NCI-H82 treated with DMSO at 0.1 percent for 48 hours (cell line): ENCODE data around the gene AUTS2.

Source experiments
- DNase-seq: peaks from one replicate; lab custom pipeline; 2025; ENCODE audit not compliant: unreplicated experiment; lab: John Stamatoyannopoulos, UW

Gene AUTS2

DNA sequence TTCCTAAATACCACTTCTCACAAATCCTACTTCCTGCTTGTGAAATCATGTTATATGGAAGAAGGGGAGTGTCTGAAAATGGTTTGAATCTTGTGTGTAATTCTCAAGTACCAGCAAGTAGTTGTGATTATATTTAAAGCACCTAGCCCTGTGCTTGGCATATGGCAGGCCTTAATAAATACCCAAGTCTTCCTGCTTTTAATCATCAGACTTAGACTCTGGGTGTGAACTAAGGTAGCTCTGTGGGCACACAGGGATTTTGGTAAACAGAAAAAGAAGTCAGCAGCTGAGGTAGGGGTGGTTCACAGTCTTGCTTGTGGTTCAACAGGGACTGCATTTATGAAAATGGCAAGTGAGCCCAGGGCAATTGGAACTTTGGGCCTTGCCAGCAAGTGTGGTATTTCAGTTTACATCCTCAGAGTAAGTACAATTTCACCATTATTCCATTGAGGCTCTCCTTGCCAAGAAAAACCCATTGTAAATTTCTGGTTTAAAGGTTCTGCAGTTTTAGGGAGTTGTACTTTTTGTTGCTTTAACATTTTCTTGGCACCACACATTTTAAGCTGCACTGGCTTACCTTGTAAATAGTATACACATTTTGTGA, 215.5 kb downstream of the AUTS2 start:
- no peak for DNase-seq

DNA sequence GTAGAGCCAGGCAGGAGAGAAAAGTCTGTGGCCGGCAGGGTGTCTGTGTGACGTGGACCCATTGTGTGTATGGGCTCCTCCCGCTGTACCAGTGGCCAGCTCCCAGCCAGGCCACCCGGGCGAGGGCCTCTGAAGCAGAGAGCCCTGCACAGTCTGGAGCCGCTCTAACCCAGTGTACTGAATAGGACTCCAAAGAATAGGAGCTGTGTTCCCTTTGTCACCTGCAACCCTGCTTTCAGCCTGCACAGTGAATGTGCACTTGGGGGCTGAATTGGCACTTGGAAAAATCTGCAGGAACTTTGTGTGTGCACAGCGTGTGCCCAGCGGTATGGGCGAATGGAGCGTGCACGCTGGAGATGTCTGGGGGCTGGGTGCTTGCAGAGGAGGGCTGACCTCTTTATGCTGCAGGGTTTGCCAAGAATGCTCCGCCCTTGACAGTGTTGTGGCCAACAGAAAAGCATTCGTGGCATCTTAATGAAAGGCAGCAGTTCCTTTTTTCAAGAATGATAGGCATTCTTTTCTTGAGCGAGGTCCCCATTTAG, 216.2 kb downstream of the AUTS2 start:
- DNase-seq: no peak

DNA sequence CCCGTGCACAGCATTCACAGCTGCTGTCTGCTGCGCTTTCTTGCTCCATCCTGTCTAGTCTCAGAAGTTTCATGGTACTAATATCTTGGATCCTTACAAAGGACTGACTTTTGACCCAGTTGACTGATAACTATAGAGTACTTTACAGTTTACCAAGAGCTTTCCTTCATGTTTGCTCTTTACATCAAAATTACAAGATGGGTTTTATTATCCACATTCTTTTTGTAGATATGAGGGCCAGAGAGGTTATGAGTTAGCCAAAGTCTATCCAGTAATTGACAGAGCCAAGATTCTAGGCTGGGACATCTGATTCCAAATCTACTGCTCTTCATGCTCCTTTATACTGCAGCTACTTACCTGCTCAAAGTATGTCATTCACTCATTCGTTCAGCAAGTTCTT, 218.2 kb downstream of the AUTS2 start:
- DNase-seq: no peak

DNA sequence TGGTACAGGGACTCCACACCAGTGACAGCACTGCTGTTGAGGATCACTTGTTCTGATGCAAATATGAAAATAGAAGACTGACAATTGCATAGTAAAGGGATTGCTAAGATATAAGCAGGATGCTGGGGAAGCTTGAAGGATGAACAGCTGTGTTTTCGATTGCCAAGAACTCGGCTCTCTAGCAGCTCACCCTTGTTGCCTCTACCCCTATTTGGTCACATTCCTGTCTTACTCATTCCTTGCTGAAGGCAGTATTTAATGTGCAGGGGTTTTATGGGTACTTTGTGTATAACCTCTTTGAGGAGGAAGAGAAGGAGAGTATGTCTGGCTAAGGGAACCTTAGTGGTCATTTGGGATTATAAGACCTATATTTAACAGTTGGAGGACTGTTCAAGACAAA, 218.8 kb downstream of the AUTS2 start:
- no peak for DNase-seq

GRCh38 chr7:69817841-69818635, 219.8 kb downstream of the AUTS2 start:
- no peak for DNase-seq

DNA sequence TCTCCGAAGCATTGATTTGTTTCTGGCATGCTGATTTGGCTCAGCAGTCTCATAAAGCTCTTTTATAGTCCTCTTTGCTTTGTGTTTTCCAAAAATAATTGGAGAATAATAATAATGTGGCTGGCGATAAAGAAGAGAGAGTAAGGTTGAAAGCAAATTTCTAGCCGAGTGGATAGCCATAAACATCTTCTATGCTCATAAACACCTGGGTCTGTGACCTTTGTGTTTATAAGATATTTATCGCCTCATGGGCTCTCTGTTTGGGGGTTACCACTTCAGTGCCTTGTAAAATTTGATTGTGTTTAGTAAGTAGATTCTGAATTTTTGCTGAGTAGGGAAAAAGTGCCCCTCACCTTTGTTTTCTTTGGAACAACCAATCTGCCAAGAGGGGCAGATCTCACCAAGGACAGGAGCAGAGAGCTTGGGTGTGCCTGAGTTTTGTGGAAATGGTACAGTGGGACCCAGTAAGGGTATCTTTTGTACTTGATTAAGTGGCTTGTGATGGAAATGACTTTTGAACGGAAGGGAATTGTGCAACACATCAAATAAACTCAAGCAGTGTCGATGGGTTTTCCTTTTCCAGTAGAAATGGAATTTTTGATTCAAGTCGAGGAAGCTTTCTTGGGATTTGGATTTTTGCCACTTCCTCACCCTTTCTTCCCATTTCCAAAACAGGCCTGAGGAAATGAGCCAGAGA, 220.5 kb downstream of the AUTS2 start:
- no peak for DNase-seq

DNA sequence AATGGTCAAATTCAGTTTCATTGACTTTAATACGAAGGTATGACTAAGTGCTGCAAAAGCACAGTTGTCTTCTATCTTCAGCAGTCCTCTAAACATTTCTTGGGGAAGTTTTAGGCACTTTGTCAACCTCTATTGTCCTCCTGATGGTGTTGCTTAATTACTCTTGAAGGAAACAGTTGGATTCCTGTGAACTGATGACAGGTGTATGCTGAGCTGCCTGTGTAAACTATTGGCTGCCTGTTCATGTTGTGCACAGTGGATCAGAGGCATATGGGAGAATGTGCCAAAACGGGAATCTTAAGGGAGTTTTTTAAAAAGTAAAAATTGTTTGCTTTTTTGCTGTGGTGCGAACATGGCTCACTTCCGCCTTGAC, 221.0 kb downstream of the AUTS2 start:
- DNase-seq: no peak

DNA sequence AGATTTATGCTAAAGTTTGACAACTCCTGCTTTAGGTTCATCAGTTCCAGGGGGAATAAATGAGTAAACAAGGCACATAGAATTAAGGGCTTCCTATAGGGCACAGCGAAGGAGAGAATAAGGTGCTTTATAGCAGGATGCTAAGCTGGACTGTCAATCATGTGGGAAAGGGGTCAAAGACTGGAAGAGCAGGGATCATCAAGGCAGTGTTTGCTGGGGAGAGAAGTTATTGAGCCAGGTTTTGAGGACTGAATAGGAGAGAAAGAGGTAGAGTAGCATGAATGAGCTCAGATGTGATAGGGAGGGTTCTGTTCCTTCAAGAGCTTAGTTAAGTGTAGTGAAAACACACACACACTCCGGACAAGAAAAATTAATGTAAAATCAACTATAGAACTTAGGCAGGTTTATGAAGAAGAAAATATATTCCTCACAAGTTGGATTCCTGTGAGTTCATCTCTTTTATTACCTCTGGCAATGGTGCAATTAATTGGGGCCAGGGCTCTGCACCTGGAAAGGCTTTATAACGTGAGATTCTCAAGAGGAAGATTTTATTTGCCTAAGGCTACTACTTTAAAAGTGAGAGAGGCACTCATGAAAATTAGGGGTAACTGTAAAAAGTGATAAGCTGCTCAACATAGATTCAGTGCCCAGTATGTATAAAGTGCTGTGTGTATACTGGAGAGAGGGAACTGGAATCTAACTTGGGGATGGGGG, 222.4 kb downstream of the AUTS2 start:
- no peak for DNase-seq

DNA sequence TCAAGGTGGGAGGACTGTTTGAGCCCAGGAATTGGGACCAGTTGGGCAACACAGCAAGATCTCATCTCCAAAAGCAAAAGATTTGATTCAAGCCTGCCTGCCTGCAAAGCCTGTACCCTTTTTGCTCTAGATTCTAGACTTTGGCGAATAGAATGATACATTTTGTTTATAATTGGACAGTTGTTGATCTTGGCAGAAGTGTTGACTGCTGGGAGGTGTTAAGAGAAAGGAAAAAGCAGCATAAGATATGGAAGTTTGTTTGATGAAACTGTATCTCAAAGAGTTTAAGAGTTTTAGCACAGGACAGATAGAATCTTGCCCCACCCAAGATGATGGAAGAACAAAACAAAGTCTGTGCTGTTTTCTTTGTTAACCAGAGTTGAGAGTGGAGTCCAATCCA, 224.1 kb downstream of the AUTS2 start:
- DNase-seq: no peak

DNA sequence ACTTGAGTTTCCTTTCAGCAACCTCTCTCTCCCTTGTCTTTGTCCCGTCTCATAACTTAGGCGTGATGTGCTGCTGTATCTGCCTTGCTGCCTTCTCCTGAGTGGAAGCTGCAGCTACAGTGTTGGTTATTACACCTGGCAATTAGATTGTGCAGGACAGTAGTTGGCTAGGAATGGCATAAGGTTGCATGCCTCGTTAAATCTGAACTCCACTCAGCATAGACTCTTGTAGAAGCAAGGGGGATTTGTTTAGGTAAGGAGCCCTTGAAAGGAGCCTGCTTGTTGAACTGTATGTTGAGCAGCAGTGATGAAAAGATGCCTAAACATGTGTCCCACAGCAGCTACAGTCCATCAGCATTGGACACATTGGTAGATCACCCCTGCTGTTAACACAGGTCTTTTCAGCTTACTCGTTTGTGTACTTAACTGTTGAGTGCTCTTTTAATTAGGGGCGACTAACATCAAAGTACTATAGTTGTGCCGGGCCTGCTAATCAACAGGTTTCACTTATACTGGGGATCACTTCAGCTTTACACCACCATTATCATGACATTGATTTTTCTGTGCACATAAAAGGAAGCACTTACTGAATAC, 225.0 kb downstream of the AUTS2 start:
- no peak for DNase-seq

- no peak for DNase-seq
Measured at GRCh38 chr7:69825113-69825972, 227.1 kb downstream of the AUTS2 start.

GRCh38 chr7:69826283-69826682, 228.0 kb downstream of the AUTS2 start:
- no peak for DNase-seq

GRCh38 chr7:69827140-69827539, 228.9 kb downstream of the AUTS2 start:
- DNase-seq: no peak

DNA sequence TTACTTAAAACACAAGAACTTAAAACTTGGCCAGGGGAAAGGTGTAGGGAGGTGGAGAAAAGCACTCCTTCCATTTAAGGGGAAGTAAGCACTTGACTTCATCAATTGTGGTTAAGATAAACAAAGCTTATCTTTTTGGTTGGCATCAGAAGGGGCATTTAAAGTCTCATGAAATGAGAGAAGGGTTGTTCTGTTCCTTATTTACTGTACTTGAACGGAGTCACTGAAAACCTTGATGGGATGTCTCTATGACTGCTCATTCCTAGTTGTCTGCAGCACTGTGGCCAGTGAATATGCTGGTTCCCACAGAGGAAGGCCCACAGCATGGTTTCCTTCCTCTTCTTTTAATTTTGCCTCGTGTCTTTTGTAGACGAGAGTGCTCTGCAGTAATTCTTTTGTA, 229.3 kb downstream of the AUTS2 start:
- DNase-seq: no peak

DNA sequence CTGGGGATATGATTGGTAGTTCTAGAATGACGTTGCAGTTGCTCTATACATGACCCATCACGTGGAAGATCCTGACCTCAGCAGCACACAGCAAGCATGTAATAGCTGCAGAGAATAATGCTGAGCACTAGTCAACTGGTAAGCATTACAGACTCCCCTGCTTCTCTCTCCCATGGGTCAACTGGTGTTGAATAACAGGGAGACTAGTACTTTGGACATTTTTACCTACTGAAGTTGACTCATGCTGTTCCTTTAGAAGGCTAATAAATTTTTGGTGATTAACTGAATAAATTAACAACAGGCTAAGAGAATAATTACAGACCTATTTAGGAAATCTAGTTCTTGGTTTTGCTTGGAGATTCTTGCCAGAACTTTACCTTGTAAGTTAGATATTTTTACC, 234.1 kb downstream of the AUTS2 start:
- DNase-seq: no peak

GRCh38 chr7:69833964-69834363, 235.7 kb downstream of the AUTS2 start:
- no peak for DNase-seq

DNA sequence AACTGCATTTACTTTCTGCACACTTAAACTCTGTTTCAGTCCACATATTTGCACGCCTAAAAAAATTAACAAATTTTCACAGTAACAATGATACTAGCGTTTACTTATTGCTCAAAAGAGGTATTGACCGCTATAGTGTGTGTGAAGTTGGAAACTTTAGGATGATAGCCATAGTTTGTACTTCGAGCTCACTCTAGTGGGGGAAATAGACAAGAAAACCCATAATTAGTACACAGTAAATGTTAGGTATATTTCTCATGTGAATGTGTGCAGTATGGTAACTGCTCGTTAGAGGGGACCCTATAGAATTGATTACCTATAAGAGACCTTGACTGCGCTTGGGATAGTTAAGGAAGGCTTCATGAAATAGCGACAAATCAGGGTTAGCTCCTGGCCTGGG, 238.4 kb downstream of the AUTS2 start:
- DNase-seq: no peak

DNA sequence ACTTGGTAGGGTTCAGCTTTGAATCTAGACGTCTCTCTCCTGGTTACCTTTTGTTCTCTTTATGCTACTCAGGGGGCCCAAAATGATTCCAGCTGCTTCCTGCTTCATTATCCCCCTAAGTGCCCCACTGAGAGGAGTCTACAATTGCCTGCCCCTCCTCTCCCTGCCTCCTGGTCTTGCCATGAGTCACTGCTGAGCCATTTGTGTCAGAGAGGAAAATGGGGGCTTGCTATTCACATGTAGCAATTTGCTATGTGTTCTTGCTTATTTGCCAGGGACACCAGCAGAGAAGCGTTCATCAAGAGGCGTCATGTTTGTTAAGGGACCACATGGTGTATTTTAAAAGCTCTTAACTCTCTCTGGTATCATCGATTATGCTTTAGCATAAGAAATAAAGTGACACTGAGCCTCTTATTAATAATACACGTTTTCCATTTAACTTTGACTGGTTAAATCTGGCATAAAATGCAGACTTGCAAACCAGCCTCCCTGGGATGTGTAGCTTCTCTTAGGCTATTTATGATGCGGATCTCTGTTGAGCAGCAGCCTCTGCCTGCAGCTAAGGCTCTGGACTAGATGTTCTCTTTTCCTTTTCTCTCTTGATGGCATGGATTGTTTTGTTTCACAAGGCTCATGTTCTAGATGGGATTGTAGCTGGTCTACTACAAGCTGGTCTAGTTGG, 239.3 kb downstream of the AUTS2 start:
- no peak for DNase-seq

DNA sequence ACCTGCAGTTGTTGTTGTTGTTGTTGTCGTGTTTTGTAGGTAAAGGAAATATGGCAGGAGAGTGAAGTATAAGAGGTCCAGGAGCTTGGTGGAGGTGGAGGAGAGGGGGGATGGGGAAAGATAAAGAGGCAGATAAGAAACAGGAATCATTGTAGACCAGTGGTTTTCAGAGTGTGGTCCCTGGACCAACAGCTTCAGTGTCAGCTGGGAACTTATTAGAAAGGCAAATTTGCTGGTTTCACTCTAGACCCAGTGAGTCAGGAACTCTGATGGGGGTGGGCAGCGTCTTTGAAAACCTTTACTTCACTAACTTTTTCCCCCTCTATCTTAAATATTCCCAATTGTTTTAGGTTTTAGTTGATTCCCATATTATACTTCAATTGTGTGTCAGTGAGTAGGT, 241.5 kb downstream of the AUTS2 start:
- DNase-seq: no peak

- DNase-seq: no peak
Measured at GRCh38 chr7:69840248-69840647, 242.0 kb downstream of the AUTS2 start.
